ENCODE measurements around the gene DLGAP1. TPM values are rescaled to one million over a fixed set of nuclear protein-coding genes. Genes with fewer than 3 reads are reported as not detected.

The DLGAP1 gene
- total RNA-seq, 2 experiments from 2014 or later: 0.31 to 0.36 TPM

DNA sequence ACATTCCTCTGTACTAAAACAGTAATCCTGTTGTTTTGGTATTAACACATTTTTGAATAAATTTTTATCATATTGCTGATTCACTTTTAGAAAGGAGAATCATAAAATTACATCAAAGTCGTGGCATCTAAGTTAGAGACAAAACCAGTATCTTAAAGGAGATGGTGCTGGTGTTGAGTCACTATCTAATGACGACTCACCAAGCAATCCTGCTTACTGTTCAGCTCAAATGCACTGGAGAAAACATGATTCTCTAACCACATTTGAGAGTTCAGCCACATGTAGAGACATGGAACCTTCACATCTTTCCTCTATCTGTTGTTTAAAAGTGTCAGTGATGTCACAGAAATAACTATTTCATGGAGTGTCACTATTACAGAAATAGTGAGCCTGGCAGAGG is 531.4 kb downstream of the DLGAP1 start:
- TF ChIP-seq, protein P1, sequence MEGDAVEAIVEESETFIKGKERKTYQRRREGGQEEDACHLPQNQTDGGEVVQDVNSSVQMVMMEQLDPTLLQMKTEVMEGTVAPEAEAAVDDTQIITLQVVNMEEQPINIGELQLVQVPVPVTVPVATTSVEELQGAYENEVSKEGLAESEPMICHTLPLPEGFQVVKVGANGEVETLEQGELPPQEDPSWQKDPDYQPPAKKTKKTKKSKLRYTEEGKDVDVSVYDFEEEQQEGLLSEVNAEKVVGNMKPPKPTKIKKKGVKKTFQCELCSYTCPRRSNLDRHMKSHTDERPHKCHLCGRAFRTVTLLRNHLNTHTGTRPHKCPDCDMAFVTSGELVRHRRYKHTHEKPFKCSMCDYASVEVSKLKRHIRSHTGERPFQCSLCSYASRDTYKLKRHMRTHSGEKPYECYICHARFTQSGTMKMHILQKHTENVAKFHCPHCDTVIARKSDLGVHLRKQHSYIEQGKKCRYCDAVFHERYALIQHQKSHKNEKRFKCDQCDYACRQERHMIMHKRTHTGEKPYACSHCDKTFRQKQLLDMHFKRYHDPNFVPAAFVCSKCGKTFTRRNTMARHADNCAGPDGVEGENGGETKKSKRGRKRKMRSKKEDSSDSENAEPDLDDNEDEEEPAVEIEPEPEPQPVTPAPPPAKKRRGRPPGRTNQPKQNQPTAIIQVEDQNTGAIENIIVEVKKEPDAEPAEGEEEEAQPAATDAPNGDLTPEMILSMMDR (IDR thresholded peaks at IDR 0.05): no peak
- Histone ChIP-seq H3K27ac (ENCODE audit: low read depth in 1 of 2, low read length in 2 of 2) (no peak overlapping the region), H3K4me1 (ENCODE audit: insufficient read depth, low read length) (no peaks in the 10 kb centered on the region), H3K4me3 (ENCODE audit: low read length) (no peak overlapping the region), H3K36me3 (ENCODE audit: insufficient read depth, low read length) (no peaks in the 10 kb centered on the region), H3K9me3 (ENCODE audit: control insufficient read depth in 1 of 2, insufficient read depth in 1 of 2, low read length in 2 of 2) (no peaks in the 10 kb centered on the region), H3K27me3 (ENCODE audit: control insufficient read depth in 1 of 2, insufficient read depth in 2 of 2, low read length in 2 of 2) (no peaks in the 10 kb centered on the region)
- H3K9me3 Mint-ChIP-seq: no peaks in the 10 kb centered on the region
- ChIA-PET CTCF (no interaction called here), POLR2A (no interaction called here)
- H3K27ac Mint-ChIP-seq: no peak overlapping the region
- ATAC-seq (ENCODE audit: poor library complexity) (no peak), DNase-seq (no peak)
- H3K4me1 Mint-ChIP-seq (ENCODE audit: low read depth): no peaks in the 10 kb centered on the region
- no peaks in the 10 kb centered on the region for H3K36me3 Mint-ChIP-seq (ENCODE audit: low read depth)
- no peak overlapping the region for H3K4me3 Mint-ChIP-seq
- H3K27me3 Mint-ChIP-seq: peaks cover 22% of the 10 kb centered on the region
- intact Hi-C loops (cut with DNase I, micrococcal nuclease): no loop called here

DNA sequence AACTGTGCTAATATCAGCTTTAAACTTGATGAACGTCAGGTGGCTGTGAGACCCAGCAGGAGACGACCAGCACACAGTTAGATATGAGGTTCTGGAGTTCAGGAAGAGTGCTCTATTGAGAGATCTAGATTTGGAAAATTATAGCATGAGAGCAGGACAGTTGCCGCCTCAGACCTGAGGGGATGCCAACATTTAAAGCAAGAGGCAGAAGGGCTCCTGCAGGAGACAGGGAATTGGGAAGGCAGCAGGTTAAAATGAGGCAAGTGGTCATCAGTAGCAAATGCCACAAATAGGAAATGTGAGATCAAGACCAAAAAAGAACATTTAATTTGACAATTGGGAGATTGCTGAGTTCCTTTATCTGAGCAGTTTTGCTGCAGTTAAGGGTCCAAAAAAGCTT is 533.3 kb downstream of the DLGAP1 start:
- Mint-ChIP-seq H3K4me3 (no peak overlapping the region), H3K9me3 (no peaks in the 10 kb centered on the region), H3K4me1 (ENCODE audit: low read depth) (no peaks in the 10 kb centered on the region), H3K36me3 (ENCODE audit: low read depth) (no peaks in the 10 kb centered on the region), H3K27ac (no peak overlapping the region), H3K27me3 (peaks cover 22% of the 10 kb centered on the region)
- Histone ChIP-seq H3K27ac (ENCODE audit: low read depth in 1 of 2, low read length in 2 of 2) (no peak overlapping the region), H3K4me3 (ENCODE audit: low read length) (no peak overlapping the region), H3K4me1 (ENCODE audit: insufficient read depth, low read length) (no peaks in the 10 kb centered on the region), H3K9me3 (ENCODE audit: control insufficient read depth in 1 of 2, insufficient read depth in 1 of 2, low read length in 2 of 2) (no peaks in the 10 kb centered on the region), H3K36me3 (ENCODE audit: insufficient read depth, low read length) (no peaks in the 10 kb centered on the region), H3K27me3 (ENCODE audit: control insufficient read depth in 1 of 2, insufficient read depth in 2 of 2, low read length in 2 of 2) (no peaks in the 10 kb centered on the region)
- TF ChIP-seq, protein P1 (IDR thresholded peaks at IDR 0.05): no peak
- CTCF ChIA-PET: no interaction called here
- intact Hi-C loops (cut with DNase I, micrococcal nuclease): no loop called here
- POLR2A ChIA-PET: no interaction called here
- ATAC-seq (ENCODE audit: poor library complexity): no peak
- no peak for DNase-seq

DNA sequence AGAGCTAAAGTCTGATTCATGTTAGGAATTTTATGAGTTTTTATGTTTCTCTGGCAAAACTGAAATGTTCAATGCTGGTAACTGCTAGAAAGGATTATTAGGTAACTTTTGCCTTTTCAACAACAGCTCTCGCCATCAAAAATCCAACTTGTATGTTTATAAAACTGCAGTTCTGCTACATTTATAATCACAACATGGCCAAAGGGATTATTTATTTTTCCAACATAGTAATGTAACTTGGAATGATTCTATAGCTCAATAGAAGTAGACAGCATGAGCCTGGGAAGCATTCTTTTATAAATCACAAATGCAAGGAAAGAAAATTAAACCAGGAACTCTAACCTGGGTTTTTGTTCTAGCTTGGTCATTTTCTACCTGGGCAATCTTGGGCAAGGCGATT is 534.3 kb downstream of the DLGAP1 start:
- DNase-seq (no peak), ATAC-seq (ENCODE audit: poor library complexity) (no peak)
- Mint-ChIP-seq H3K27me3 (peaks cover 20% of the 10 kb centered on the region), H3K27ac (no peak overlapping the region), H3K9me3 (no peaks in the 10 kb centered on the region), H3K4me1 (ENCODE audit: low read depth) (no peaks in the 10 kb centered on the region), H3K36me3 (ENCODE audit: low read depth) (no peaks in the 10 kb centered on the region), H3K4me3 (no peak overlapping the region)
- intact Hi-C loops (cut with DNase I, micrococcal nuclease): no loop called here
- H3K36me3 ChIP-seq (ENCODE audit: insufficient read depth, low read length): no peaks in the 10 kb centered on the region
- H3K4me3 ChIP-seq (ENCODE audit: low read length): no peak overlapping the region
- no peaks in the 10 kb centered on the region for H3K9me3 ChIP-seq (ENCODE audit: control insufficient read depth in 1 of 2, insufficient read depth in 1 of 2, low read length in 2 of 2)
- H3K27me3 ChIP-seq (ENCODE audit: control insufficient read depth in 1 of 2, insufficient read depth in 2 of 2, low read length in 2 of 2): no peaks in the 10 kb centered on the region
- TF ChIP-seq, protein P1 (IDR thresholded peaks at IDR 0.05): no peak
- no peak overlapping the region for H3K27ac ChIP-seq (ENCODE audit: low read depth in 1 of 2, low read length in 2 of 2)
- no peaks in the 10 kb centered on the region for H3K4me1 ChIP-seq (ENCODE audit: insufficient read depth, low read length)
- CTCF ChIA-PET: interaction anchor here (0.6 kb wide), 1 partner anchor 22 kb away, joined by 3 read pairs; no protein-coding TSS in a partner anchor
- POLR2A ChIA-PET: no interaction called here

All from CD4-positive, alpha-beta T cell (primary cell).